Globus pallidus (tissue), 1 donor: ENCODE data around the gene LRCH2.

Source experiments
- DNase-seq: peaks from one replicate; pipeline ENCODE4 v3.0.0-alpha.2; 2015; ENCODE audit warnings: low spot score

Gene LRCH2

DNA sequence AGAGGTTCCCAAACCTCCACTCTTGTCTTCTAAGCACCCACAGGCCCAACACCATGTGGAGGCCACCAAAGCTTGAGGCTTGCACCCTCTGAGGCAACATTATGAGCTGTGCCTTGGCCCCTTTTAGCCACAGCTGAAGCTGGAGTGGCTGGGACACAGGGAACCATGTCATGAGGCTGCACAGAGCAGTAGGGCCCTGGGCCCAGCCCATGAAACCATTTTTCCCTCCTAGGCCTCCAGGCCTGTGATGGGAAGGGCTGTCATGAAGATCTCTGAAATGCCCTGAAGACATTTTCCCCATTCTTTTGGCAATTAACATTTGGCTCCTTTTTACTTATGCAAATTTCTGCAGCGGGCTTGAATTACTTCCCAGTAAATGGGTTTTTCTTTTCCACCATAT, 29.9 kb downstream of the LRCH2 start:
- no peak for DNase-seq

DNA sequence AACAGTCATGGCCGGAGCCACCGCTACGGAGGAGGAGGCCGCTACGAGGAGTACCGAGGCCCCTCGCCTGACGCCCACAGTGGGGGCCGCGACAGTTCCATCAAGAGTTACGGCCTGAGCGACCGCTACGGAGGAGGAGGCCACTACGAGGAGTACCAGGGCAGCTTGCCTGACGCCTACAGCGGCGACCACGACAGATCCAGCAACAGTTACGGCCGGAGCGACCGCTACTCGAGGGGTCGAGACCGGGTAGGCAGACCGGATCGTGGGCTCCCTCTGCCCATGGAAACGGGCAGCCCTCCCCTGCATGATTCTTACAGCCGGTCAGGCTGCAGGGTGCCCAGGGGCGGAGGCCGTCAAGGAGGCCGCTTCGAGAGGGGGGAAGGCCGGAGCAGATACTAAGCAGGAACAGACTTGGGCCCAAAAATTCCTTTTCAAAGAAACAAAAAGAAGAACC, 41.6 kb downstream of the LRCH2 start:
- DNase-seq: no peak

DNA sequence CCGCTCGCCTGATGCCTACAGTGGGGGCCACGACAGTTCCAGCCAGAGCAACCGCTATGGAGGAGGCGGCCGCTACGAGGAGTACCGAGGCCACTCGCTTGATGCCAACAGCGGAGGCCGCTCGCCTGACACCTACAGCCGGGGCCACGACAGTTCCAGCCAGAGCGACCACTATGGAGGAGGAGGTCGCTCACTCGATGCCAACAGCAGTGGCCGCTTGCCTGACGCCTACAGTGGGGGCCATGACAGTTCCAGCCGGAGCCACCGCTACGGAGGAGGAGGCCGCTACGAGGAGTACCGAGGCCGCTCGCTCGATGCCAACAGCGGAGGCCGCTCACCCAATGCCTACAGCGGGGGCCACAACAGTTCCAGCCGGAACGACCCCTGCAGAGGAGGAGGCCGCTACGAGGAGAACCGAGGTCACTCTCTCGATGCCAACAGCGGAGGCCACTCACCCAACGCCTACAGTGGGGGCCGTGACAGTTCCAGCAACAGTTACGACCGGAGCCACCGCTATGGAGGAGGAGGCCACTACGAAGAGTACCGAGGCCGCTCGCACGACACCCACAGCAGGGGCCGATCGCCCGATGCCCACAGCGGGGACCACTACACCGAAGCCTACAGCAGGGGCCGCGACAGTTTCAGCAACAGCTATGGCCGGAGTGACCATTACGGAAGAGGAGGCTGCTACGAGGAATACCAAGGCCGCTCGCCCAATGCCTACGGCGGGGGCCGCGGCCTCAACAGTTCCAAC, 42.2 kb downstream of the LRCH2 start:
- no peak for DNase-seq

DNA sequence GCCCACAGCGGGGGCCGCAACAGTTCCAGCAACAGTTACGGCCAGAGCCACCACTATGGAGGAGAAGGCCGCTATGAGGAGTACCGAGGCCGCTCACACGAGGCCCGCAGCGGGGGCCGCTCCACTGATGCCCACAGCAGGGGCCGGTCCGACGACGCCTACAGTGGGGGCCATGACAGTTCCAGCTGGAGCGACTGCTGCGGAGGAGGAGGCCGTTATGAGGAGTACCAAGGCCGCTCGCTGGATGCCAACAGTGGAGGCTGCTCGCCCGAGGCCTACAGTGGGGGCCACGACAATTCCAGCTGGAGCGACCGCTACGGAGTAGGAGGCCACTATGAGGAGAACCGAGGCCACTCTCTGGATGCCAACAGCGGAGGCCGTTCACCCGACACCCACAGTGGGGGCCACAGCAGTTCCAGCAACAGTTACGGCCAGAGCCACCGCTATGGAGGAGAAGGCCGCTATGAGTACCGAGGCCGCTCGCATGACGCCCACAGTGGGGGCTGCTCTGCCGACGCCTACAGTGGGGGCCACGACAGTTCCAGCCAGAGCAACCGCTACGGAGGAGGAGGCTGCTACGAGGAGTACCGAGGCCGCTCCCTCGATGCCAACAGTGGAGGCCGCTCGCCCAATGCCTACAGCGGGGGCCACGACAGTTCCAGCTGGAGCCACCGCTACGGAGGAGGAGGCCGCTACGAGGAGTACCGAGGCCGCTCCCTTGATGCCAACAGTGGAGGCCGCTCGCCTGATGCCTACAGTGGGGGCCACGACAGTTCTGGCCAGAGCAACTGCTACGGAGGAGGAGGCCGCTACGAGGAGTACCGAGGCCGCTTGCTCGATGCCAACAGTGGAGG, 43.0 kb downstream of the LRCH2 start:
- no peak for DNase-seq

DNA sequence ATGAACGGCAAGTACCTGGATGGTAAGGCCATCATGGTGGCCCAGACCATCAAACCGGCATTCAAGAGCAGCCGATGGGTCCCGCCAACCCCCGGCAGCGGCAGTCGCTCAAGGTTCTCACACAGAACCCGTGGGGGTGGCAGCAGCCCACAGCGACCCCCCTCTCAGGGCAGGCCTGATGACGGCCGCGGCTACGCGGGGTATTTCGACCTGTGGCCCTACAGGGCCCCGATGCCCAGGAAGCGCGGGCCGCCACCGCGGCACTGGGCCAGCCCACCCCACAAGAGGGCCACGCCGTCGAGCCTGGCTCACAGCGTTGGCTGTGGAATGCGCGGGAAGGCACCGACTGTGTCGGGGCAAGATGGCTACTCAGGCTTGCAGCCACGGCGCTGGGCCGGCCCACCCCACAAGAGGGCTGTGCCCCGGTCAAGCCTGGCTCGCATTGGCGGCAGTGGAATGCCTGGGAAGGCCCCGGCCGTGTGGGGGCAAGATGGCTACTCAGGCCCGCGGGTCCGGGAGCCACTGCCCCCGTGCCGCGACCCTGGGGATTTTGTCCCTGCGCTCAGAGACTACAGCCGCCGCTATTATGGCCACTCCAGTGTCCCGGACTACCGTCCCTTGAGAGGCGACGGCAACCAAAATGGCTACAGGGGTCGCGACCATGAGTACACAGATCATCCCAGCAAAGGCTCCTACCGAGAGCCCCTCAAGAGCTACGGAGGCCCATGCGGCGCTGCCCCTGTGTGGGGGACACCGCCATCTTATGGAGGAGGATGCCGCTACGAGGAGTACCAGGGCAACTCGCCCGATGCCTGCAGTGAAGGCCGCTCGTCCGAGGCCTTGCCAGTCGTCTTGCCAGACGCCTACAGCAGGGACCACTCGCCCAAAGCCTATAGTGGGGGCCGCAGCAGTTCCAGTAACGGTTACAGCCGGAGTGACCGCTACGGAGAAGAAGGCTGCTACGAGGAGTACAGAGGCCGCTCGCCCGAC, 44.0 kb downstream of the LRCH2 start:
- no peak for DNase-seq

DNA sequence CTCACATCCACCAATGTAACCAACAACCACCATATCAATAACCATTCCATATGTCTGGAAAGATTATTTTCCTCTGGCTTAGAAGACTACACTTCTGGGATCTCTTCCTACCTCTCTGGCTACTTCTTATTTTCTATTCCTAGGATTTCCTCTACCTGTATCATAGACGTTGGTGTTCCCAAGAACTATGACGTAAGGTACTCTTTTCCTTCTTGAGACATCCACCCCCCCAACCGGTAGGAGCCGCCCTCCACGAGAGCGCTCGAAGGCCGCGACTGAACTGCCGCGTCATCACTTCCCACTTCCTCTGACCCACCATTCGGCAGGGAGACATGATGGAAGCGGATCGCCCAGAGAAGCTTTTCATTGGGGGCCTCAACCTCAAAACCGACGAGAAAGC, 44.8 kb downstream of the LRCH2 start, which contains the start of gene RBMXL3:
Gene RBMXL3, plus strand, starts transcription at position 301 of the 400 bp plus-strand sequence. Its CDS starts 32 bp downstream, at position 333.
- no peak for DNase-seq

DNA sequence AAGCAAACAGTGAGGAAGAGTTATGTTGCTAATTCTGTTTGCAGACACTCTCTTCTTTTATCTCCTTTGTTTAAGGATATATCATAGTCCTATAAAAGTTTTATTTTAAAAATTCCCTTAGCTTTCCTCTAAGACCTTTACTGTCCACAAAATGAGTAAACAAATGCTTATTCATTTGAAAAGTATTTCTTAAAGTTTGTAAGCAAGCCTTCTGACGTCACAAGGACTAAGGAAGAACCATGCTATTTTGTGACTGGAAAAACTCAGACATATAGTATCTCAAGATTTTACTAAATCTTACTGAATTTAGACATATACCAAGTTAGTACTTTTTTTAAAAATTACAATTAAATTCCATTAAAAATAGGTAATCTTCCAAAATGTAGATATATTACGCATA, 49.9 kb downstream of the LRCH2 start:
- no peak for DNase-seq

DNA sequence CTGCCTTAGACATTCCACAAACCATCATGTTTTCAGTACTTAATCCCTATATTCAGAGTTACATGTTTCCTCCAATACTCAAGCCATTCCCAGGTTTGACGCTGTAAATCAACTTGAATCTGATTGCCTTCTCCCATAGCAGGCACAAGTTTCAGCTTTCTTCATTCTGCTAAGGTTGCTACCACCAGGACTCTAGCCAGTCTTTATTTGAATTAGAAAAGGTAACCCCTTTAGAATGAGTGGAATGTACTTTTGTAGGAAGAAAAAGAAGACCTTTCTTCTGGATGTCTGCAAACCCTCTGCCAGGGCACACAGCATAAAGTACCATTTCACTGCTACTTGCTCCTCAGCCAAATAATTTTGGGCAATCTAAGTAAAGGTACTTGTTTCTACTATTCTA, 55.4 kb downstream of the LRCH2 start:
- no peak for DNase-seq

DNA sequence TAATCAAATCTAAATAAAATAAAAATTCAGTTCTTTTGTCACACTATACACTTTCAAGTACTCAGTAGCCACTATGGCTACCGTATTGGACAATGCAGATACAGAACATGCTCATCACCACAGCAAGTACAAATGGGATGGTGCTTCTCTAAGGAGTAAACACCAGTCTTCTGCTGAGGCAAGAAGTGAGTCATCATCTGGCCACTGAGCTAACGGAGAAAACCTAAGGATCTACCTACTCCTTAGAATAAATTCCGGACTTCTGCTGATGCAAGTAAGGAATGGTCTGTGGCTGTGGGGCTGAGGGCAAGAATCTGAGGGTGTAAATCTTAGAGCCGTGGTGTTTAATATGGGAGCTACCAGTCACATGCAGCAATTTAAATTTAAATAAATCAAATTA, 56.0 kb downstream of the LRCH2 start:
- DNase-seq: no peak

DNA sequence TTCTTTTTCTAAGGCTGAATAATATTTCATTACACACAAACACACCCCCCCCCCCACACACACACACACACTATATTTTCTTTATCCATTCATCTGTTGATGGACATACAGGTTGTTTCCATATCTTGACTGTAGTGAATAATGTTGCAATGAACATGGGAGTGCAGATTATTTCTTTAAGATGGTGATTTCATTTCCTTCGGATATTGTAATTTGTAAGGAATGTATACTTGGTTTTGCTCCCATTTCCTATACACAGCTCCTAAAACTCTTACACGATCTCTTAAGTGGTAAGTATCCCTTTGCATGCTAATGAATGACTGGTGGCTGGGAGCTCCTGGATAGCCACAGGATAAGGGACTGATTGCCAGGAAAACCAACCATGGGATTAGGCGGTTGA, 59.3 kb downstream of the LRCH2 start:
- no peak for DNase-seq

DNA sequence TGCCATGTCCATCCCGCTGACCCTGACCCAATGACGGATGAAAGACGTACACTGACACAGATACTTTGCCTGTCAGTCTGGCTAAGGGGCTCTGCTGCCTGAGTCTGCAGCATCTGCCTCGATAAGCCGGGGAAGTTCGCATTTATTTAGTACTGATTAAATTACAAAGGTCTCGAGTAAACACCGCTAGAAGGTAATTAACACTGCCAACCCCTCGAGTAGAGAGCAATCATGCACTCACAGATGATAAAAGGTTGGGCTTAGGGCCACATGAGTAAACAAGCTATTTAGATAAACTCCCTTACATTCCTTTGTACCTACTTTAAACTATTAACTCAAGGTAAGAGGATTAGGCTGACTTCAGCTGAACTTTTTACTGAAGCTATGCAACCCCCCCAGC, 60.7 kb downstream of the LRCH2 start:
- no peak for DNase-seq

DNA sequence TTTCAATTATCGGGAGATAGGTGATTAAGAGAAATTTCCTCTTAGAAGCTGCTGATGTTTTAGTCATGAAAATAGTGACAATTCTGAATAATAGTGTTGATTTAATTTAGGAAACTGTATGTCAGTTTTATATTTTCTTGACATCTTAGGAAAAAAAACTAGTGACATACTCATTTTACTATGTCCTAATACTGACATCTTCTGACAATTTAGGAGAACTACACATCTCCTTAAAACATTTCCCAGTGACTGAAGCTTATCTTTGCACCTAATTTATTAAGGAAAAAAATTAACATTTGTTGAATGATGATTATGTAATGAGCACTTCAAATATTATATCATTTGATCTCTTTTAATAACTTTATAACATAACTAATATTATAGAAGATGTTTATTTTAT, 86.7 kb downstream of the LRCH2 start:
- DNase-seq: no peak

DNA sequence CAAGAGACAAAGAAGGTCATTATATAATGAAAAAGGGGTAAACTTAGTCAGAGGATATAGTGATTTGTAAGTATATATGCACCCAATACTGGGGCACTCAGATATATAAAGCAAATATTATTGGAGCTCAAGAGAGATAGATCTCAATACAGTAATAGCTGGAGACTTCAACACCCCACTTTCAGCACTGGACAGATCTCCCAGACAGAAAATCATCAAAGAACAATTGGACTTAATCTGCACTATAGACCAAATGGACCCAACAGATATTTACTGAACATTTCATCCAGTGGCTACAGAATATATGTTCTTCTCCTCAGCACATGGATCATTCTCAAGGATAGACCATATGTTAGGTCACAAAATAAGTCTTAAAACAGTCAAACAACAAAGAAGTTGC, 91.8 kb downstream of the LRCH2 start:
- no peak for DNase-seq

DNA sequence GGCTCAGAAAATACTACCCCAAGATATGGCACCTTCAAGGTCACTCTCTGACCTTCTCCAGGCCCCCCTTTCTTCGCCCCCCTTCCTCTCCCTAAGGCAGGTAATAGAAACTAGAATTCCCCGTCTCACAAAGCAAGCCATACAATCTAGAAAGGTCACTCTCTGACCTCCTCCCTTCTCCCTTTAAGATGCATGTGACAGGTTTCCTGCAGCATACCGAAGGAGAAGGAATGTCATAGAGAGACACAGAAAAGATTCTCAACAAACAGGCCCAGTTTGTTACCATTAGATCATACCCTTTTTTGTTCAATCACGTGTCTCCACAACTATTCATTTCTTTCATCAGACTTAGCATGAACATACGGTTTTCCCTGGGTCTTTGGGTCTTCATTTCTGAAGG, 95.9 kb downstream of the LRCH2 start:
- DNase-seq: no peak

DNA sequence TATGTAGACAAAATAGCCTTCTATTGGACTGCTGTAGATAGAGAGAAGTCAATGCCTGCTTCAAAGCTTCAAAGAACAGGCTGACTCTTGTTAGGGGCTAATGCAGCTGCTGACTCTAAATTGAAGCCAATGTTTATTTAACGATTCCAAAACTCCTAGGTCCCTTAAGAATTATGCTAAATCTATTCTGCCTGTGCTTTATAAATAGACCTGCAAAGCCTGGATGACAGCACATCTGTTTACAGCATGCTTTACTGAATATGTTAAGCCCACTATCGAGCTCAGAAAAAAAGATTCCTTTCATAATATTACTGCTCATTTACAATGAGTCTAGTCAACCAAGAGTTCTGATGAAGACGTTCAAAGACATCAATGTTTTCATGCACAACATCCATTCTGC, 99.5 kb downstream of the LRCH2 start:
- peak; percentile 23 for DNase-seq

DNA sequence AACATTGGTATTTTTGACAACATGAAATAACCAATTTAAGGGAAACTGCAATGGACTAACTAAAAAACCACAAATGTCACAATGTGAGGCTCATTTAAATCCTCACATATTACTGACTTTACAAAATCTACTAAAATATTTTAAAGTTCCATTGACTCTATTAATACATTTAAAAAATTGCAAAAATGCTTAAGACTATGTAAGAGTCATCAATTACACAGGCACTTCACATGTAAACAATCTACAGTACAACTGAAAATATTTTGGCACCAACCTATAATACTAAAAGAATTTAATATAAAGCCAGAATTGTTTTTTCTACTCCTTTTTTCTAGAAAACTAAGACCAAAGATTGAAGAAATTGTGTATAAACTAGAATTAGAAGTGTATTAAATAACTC, 121.5 kb downstream of the LRCH2 start:
- DNase-seq: no peak

DNA sequence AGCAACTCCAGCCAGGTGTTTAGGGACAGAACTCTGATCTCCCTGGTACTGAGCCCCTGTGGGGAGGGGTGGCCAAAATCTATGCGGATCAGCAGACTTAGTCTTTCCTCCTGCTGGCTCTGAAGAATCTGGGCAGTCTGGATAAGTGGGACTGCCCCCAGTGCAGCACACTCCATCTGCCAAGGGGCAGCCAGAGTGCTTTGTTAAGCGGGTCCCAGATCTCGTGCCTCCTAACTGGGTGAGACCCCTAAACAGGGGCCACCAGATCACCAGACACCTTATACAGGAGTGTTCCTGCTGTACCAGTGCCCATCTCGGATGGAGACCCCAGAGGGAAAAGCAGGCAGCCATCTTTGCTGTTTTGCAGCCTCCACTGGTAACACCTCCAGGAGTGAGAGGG, 135.0 kb downstream of the LRCH2 start:
- DNase-seq: no peak

DNA sequence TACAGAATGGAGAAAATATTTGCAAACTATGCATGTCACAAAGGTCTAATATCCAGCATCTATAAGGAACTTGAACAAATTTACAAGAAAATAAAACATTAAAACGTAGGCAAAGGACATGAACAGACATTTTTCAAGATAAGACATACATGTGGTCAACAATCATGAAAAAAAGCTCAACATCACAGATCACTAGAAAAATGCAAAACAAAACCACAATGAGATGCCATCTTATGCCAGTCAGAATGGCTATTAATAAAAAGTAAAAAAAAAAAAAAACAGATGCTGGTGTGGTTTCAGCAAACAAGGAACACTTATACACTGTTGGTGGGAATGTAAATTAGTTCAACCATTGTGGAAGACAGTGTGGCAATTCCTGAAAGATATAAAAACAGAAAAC, 140.7 kb downstream of the LRCH2 start:
- no peak for DNase-seq

DNA sequence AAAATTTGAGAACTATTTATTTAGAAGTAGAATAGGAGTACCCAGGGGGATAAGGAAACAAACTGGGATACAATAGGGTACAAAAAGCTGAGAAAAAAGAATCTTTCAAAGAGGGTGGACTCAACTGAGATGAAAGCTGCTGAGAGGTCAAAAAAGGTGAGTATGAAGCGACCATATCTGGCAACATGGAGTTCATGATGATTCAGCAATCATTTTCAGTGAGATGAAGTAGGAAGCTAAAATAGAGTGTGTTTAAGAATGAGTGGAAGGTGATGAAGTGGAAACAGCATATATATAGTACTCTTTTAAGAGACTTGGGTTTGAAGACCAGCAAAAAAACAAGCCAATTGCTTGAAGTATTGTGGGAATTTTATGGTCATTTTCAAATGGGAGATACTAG, 144.5 kb downstream of the LRCH2 start:
- no peak for DNase-seq

DNA sequence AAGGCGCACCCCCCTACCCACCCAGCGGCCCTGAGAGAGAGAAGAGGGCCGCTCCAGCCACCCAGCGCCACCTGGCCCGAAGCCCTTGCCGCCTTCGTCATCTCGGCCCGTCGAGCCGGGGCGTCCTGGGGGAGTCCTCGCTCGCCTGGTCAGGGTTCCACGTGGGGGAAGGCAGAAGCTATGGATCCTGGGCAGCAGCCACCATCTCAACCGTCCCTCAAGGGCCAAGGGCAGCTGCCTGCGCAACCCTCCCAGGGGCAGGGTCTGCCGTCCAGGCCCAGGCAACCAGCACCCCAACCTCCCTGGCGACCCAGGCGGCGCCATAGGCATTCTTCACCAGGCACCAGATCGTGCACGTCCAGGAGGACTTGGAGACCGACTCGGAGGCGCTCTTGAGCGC, 165.0 kb downstream of the LRCH2 start:
- no peak for DNase-seq

DNA sequence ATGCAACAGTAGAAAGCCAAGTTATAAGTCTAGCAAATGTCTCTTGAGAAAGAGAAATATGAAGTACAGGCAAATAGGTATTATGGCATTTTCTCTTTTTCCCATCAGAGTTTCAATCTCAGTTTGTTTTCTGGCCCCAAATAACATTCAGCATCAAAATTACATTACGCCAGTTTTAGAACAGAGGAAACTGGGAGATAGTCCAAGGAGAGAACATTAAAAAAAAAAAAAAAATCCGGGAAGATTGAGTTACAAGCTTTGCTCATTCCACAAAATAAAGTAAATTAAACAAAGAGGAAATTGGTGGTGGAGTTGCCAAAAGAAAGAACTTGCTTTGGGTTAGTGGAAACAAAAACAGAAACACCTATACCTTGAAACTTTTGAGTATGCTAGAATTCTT, 166.1 kb downstream of the LRCH2 start:
- no peak for DNase-seq

DNA sequence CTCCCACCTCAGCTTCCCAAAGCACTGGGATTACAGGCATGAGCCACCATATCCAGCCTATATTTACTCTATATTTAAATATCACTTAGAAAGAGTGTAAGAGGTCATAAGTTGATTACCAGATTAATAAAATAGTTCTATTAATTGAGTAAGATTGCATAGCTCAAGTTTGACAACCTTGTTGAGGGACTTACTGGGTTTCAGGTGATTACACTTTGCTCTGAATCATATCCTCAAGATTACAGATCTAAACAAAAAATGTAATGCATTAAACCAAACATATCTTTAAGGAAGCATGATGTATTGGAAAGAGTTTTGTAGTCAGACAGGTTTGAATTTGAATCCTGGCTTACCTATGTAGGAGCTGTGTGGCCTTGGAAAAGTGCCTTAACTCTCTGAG, 168.6 kb downstream of the LRCH2 start:
- DNase-seq: no peak
